Natural killer cell treated with Interleukin-12 subunit alpha and Interleukin-12 subunit beta and Interleukin-15 and Interleukin-18, amount 100 ng/mL, for 72 hours (primary cell): ENCODE data around the gene EIF4G1. TPM values are rescaled to one million over a fixed set of nuclear protein-coding genes. Genes with fewer than 3 reads are reported as not detected.
"Not testable (repeated sequence)": the region's sequence is repeated elsewhere in the genome, so short reads cannot be mapped to it uniquely, and the experiment has no call there.

Source experiments
- ATAC-seq, 2 donors: fragments of 150-1000 bp; cut with Tn5 transposase in 1 of 2; sonication (Bioruptor Pico), chemical (Tn5 transposase) in 1 of 2; 2 replicates each; pipeline ENCODE4 v1.10.0; 2021
- DNase-seq: peaks from one replicate; pipeline ENCODE4 v3.0.0; 2022; ENCODE audit warnings: low spot score
- H3K27ac Mint-ChIP-seq, 2 donors: 1 replicate in 1 of 2; 2 replicates in 1 of 2; pipeline ENCODE4 v1.8.0; 2022; ENCODE audit warnings: mixed read lengths in 2 of 2, mild to moderate bottlenecking in 1 of 2, moderate library complexity in 1 of 2
- H3K27me3 Mint-ChIP-seq, 2 donors: 1 replicate in 1 of 2; 2 replicates in 1 of 2; pipeline ENCODE4 v1.8.0; 2022; ENCODE audit warnings: mixed read lengths in 2 of 2
- H3K36me3 Mint-ChIP-seq: one replicate; pipeline ENCODE4 v1.8.0; 2022; ENCODE audit warnings: mixed read lengths
- H3K4me1 Mint-ChIP-seq, 2 donors: 1 replicate in 1 of 2; 2 replicates in 1 of 2; pipeline ENCODE4 v1.8.0; 2022; ENCODE audit warnings: low read depth in 2 of 2, mixed read lengths in 2 of 2, mild to moderate bottlenecking in 1 of 2
- H3K4me3 Mint-ChIP-seq: one replicate; pipeline ENCODE4 v1.8.0; 2022; ENCODE audit warnings: mixed read lengths
- H3K9me3 Mint-ChIP-seq: 2 replicates; pipeline ENCODE4 v1.8.0; 2022; ENCODE audit warnings: mixed read lengths
- total RNA-seq, 2 donors: library from RNA; stranded (reverse); gene quantifications; one replicate each; pipeline ENCODE4 v1.2.3, GENCODE V29; 2022

The EIF4G1 gene
- 100 to 1,000 TPM; 535 to 855 TPM for total RNA-seq

- Mint-ChIP-seq H3K4me1 (peaks cover 24 to 25% of the 10 kb centered on the region in 2 donors), H3K27me3 (no peaks in the 10 kb centered on the region), H3K27ac (peak within 1 kb of the TSS; percentile 71 to 81), H3K36me3 (peaks cover 15% of the 10 kb centered on the region), H3K4me3 (peak within 1 kb of the TSS; percentile 93), H3K9me3 (no peaks in the 10 kb centered on the region)
- ATAC-seq: peak; percentile 93 to 97
- peak; percentile 97 for DNase-seq
These were observed at the start of gene EIF4G1 for GRCh38 chr3:184314363-184314699. TSS of gene EIF4G1 (plus strand) at chr3:184314606. CDS start at chr3:184315797, 1,191 bp downstream.

GRCh38 chr3:184267249-184267648, 47.2 kb upstream of the EIF4G1 start:
- not testable (repeated sequence) for ATAC-seq, H3K27ac Mint-ChIP-seq, H3K9me3 Mint-ChIP-seq, DNase-seq, H3K36me3 Mint-ChIP-seq, H3K4me3 Mint-ChIP-seq, H3K4me1 Mint-ChIP-seq
- peaks cover 11 to 17% of the 10 kb centered on the region in 2 donors for H3K27me3 Mint-ChIP-seq

- no peak overlapping the region for H3K27ac Mint-ChIP-seq
- peaks cover 0 to 6% of the 10 kb centered on the region in 2 donors for H3K4me1 Mint-ChIP-seq
These were observed 42.1 kb upstream of the EIF4G1 start for GRCh38 chr3:184272269-184272668.

GRCh38 chr3:184275381-184275701, 39.1 kb upstream of the EIF4G1 start:
- peaks cover 0 to 6% of the 10 kb centered on the region in 2 donors for H3K4me1 Mint-ChIP-seq
- DNase-seq (no peak), ATAC-seq (no peak)
- no peaks in the 10 kb centered on the region for H3K9me3 Mint-ChIP-seq
- H3K27me3 Mint-ChIP-seq: peaks cover 37 to 52% of the 10 kb centered on the region in 2 donors
- no peaks in the 10 kb centered on the region for H3K36me3 Mint-ChIP-seq
- H3K27ac Mint-ChIP-seq: no peak overlapping the region
- H3K4me3 Mint-ChIP-seq: no peak overlapping the region

More at GRCh38 chr3:184272269-184272668, 42.1 kb upstream of the EIF4G1 start:
- H3K27me3 Mint-ChIP-seq: peaks cover 27 to 45% of the 10 kb centered on the region in 2 donors
- H3K36me3 Mint-ChIP-seq: no peaks in the 10 kb centered on the region
- ATAC-seq (no peak), DNase-seq (no peak)
- no peak overlapping the region for H3K4me3 Mint-ChIP-seq
- H3K9me3 Mint-ChIP-seq: no peaks in the 10 kb centered on the region

GRCh38 chr3:184275961-184276910, 38.2 kb upstream of the EIF4G1 start, which contains the start of gene ECE2:
TSS of gene ECE2 (plus strand) at chr3:184276022. CDS start at chr3:184276154, 132 bp downstream.
- Mint-ChIP-seq H3K27ac (no peak within 1 kb of the TSS), H3K36me3 (no peaks in the 10 kb centered on the region), H3K4me1 (peaks cover 0 to 6% of the 10 kb centered on the region in 2 donors), H3K4me3 (no peak within 1 kb of the TSS), H3K9me3 (no peaks in the 10 kb centered on the region), H3K27me3 (peaks cover 37 to 52% of the 10 kb centered on the region in 2 donors)
- ATAC-seq (peak in 1 of 2 donors; percentile 41), DNase-seq (no peak)

GRCh38 chr3:184277366-184277765, 37.0 kb upstream of the EIF4G1 start:
- H3K27ac Mint-ChIP-seq: no peak overlapping the region
- H3K36me3 Mint-ChIP-seq: no peaks in the 10 kb centered on the region
- DNase-seq (no peak), ATAC-seq (no peak)
- no peak overlapping the region for H3K4me3 Mint-ChIP-seq
- H3K9me3 Mint-ChIP-seq: no peaks in the 10 kb centered on the region
- H3K4me1 Mint-ChIP-seq: peaks cover 0 to 6% of the 10 kb centered on the region in 2 donors
- H3K27me3 Mint-ChIP-seq: peaks cover 37 to 42% of the 10 kb centered on the region in 2 donors

GRCh38 chr3:184282941-184283340, 31.5 kb upstream of the EIF4G1 start:
- Mint-ChIP-seq H3K4me1 (no peaks in the 10 kb centered on the region), H3K9me3 (no peaks in the 10 kb centered on the region), H3K27ac (no peak overlapping the region), H3K4me3 (no peak overlapping the region), H3K27me3 (peaks cover 19 to 23% of the 10 kb centered on the region in 2 donors), H3K36me3 (no peaks in the 10 kb centered on the region)
- no peak for ATAC-seq
- DNase-seq: no peak

GRCh38 chr3:184283681-184284080, 30.7 kb upstream of the EIF4G1 start:
- Mint-ChIP-seq H3K4me1 (no peaks in the 10 kb centered on the region), H3K36me3 (no peaks in the 10 kb centered on the region), H3K27me3 (peaks cover 16 to 19% of the 10 kb centered on the region in 2 donors), H3K4me3 (no peak overlapping the region), H3K27ac (no peak overlapping the region), H3K9me3 (no peaks in the 10 kb centered on the region)
- no peak for ATAC-seq
- DNase-seq: no peak

GRCh38 chr3:184284696-184285095, 29.7 kb upstream of the EIF4G1 start:
- peaks cover 13 to 15% of the 10 kb centered on the region in 2 donors for H3K27me3 Mint-ChIP-seq
- DNase-seq (no peak), ATAC-seq (peak; percentile 4 to 34)
- no peak overlapping the region for H3K4me3 Mint-ChIP-seq
- H3K36me3 Mint-ChIP-seq: no peaks in the 10 kb centered on the region
- no peaks in the 10 kb centered on the region for H3K4me1 Mint-ChIP-seq
- no peaks in the 10 kb centered on the region for H3K9me3 Mint-ChIP-seq
- no peak overlapping the region for H3K27ac Mint-ChIP-seq

- Mint-ChIP-seq H3K36me3 (no peaks in the 10 kb centered on the region), H3K4me1 (no peaks in the 10 kb centered on the region), H3K27me3 (peaks cover 12 to 13% of the 10 kb centered on the region in 2 donors), H3K4me3 (no peak overlapping the region), H3K27ac (no peak overlapping the region), H3K9me3 (no peaks in the 10 kb centered on the region)
- DNase-seq (no peak), ATAC-seq (peak; percentile 62 to 68)
These were observed 24.9 kb upstream of the EIF4G1 start for GRCh38 chr3:184289426-184289938.

GRCh38 chr3:184290331-184290730, 24.1 kb upstream of the EIF4G1 start:
- ATAC-seq (no peak), DNase-seq (no peak)
- H3K36me3 Mint-ChIP-seq: no peaks in the 10 kb centered on the region
- H3K27ac Mint-ChIP-seq: no peak overlapping the region
- no peaks in the 10 kb centered on the region for H3K4me1 Mint-ChIP-seq
- no peak overlapping the region for H3K4me3 Mint-ChIP-seq
- H3K9me3 Mint-ChIP-seq: no peaks in the 10 kb centered on the region
- peaks cover 12% of the 10 kb centered on the region in 2 donors for H3K27me3 Mint-ChIP-seq

GRCh38 chr3:184291044-184291737, 23.2 kb upstream of the EIF4G1 start:
- H3K4me3 Mint-ChIP-seq: no peak overlapping the region
- H3K36me3 Mint-ChIP-seq: no peaks in the 10 kb centered on the region
- no peak overlapping the region for H3K27ac Mint-ChIP-seq
- peaks cover 4% of the 10 kb centered on the region in 2 donors for H3K27me3 Mint-ChIP-seq
- H3K4me1 Mint-ChIP-seq: no peaks in the 10 kb centered on the region
- ATAC-seq (no peak), DNase-seq (no peak)
- no peaks in the 10 kb centered on the region for H3K9me3 Mint-ChIP-seq

- H3K27me3 Mint-ChIP-seq: peaks cover 0 to 2% of the 10 kb centered on the region in 2 donors
- no peak overlapping the region for H3K4me3 Mint-ChIP-seq
- no peaks in the 10 kb centered on the region for H3K36me3 Mint-ChIP-seq
- DNase-seq (no peak), ATAC-seq (peak in 1 of 2 donors; percentile 14)
- H3K27ac Mint-ChIP-seq: no peak overlapping the region
- H3K9me3 Mint-ChIP-seq: no peaks in the 10 kb centered on the region
- no peaks in the 10 kb centered on the region for H3K4me1 Mint-ChIP-seq
These were observed 22.5 kb upstream of the EIF4G1 start for GRCh38 chr3:184291738-184292445.
